Activated CD4-positive, alpha-beta T cell treated with anti-CD3 and anti-CD28 coated beads, Interleukin-2, amount 50 U/mL, for 48 hours (primary cell): ENCODE measurements around the gene COBL.

Source experiments
- DNase-seq, 2 experiments: peaks; one replicate each; pipeline ENCODE4 v3.0.0-alpha.2; 2020

Gene COBL

DNA sequence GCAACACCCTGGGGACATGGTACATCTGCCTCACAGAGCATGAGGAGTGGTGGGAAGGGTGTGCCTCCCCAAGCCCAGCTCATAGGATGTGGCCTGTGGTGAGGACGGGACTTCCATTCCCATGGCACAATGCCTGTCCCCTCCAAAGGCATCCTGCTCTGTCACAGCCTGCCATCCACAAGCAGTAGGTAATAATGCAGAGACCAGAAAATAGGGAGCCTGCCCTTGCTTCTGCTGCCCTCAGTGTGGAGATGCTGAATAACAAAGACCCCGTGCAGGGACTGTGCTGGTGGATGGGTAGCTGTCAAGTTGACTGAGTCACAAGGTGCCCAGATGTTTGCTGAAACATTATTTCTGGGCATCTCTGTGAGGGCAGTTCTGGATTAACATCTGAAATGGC lies 334.0 kb downstream of the COBL start:
- no peak for DNase-seq

GRCh38 chr7:50981743-50982142 lies 334.9 kb downstream of the COBL start:
- no peak for DNase-seq

GRCh38 chr7:50980411-50980810 lies 336.2 kb downstream of the COBL start:
- DNase-seq = no peak

- DNase-seq = no peak
Observed at GRCh38 chr7:50978633-50979215, 337.9 kb downstream of the COBL start.

DNA sequence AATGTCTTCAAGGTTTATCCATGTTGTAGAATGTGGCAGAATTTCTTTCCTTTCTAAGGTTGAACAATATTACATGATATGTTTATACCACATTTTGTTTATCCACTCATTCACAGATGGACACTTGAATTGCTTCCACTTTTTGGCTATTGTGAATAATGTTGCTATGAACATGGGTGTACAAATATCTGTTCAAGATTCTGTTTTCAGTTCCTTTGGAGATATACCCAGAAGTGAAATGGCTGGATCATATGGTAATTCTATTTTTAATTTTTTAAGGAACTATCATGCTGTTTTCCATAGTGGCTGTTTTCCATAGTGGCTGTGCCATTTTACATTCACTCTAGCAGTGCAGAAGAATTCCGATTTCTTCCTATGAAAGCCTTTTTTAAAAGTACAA lies 339.2 kb downstream of the COBL start:
- no peak for DNase-seq

DNA sequence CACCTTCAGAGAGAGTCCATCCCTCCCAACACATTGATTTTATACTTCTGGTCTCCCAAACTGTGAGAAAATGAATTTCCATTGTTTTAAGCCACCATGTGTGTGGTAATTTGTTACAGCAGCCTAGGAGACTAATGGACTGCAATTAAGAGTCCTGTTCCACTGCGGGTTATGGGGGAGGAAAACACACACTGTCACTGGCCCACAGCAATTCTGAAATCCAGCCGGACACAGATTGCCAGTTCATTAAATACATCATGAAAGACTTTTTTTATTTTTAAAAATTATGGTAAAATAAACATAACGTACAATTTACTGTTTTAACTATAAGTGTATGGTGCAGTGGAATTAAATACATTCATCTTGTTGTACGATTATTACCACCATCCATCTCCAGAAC lies 340.5 kb downstream of the COBL start:
- DNase-seq = no peak

- DNase-seq = no peak
Observed at GRCh38 chr7:50974240-50974639, 342.4 kb downstream of the COBL start.

DNA sequence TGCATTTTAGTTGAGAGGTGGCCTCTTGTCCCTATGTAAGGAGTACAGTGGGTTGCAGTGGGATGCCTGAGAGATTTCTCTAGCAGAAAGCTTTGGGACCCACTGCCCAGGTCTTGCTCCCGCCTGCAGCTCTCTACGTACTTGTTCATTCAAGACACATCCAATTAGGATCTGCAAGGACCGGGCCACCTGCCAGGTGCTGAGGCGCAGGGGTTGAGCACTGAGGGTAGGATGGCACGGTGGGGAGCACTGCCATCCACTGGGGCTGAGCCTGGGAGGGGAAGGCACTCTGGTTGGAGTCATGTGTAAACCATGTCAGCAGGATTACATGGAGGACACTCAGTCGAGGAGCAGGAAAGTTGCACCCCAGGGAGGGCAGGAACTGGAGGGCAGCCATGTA lies 342.8 kb downstream of the COBL start:
- no peak for DNase-seq

GRCh38 chr7:50970092-50970491 lies 346.5 kb downstream of the COBL start:
- no peak for DNase-seq
